Body of pancreas (tissue), 4 donors: ENCODE data around the gene SMARCA4. TPM values are rescaled to one million over a fixed set of nuclear protein-coding genes. Genes with fewer than 3 reads are reported as not detected.

Experiments used
- ATAC-seq: fragments of 150-250 bp; one replicate; pipeline ENCODE4 v1.9.1; 2016
- DNase-seq, 4 donors: peaks; one replicate each; pipeline ENCODE4 v3.0.0-alpha.2; 2019
- H3K27ac ChIP-seq, 4 donors: fragments of 200-600 bp; sonication (generic); 1 replicate in 3 of 4; 2 replicates in 1 of 4; pipeline versions ENCODE4 v1.5.1 to v1.6.1; 2016 to 2019; ENCODE audit warnings: mild to moderate bottlenecking in 1 of 4, mixed read lengths in 1 of 4, moderate library complexity in 1 of 4
- H3K27me3 ChIP-seq, 2 donors: fragments of 200-600 bp; sonication (generic); one replicate each; pipeline ENCODE4 v1.6.0; 2016; ENCODE audit warnings: mild to moderate bottlenecking in 1 of 2
- H3K36me3 ChIP-seq, 2 donors: fragments of 200-600 bp; sonication (generic); replicated peaks in 1 of 2; 2 replicates each; pipeline ENCODE4 v1.5.1; 2016; ENCODE audit warnings: low read depth in 2 of 2; ENCODE audit not compliant: insufficient read depth in 1 of 2
- H3K4me1 ChIP-seq: fragments of 200-600 bp; sonication (generic); one replicate; pipeline ENCODE4 v1.6.0; 2016
- H3K4me3 ChIP-seq, 2 donors: fragments of 200-600 bp; sonication (generic); 1 replicate in 1 of 2; 2 replicates in 1 of 2; pipeline ENCODE4 v1.5.1; 2016 to 2019
- H3K9me3 ChIP-seq, 3 donors: fragments of 200-600 bp; sonication (generic); 1 replicate in 2 of 3; 2 replicates in 1 of 3; pipeline ENCODE4 v1.5.1; 2016
- CTCF ChIP-seq, 7 experiments: fragments of 450-650 bp in 4 of 7; fragments of 200-600 bp in 3 of 7; sonication (generic) in 3 of 7; IDR thresholded peaks; one replicate each; pipeline ENCODE4 v1.5.1; 2016 to 2019; ENCODE audit warnings: antibody characterized with exemption in 7 of 7
- POLR2A ChIP-seq, 3 donors: fragments of 450-650 bp; IDR thresholded peaks; one replicate each; pipeline ENCODE4 v1.6.1; 2016; ENCODE audit warnings: antibody characterized with exemption in 3 of 3, mild to moderate bottlenecking in 2 of 3
- WGBS, 2 donors: methylation state at CpG; one replicate each; pipeline ENCODE4 v1.1.5; 2017; 5-methylcytosine and 5-hydroxymethylcytosine counted together
- intact Hi-C: fragments of 100-400 bp; cut with DNase I; formaldehyde crosslinking; loops from one replicate; pipeline ENCODE4 v1.15.1; 2023
- total RNA-seq, 2 donors: library from RNA; depleted of rRNA; stranded (reverse); fragments of >200 nt; gene quantifications; one replicate each; pipeline ENCODE4 v1.1.0, GENCODE V29; 2016

The SMARCA4 gene
- 100 to 1,000 TPM in 1 of 2 donors, 10 to 100 TPM in 1; 56.3 to 120 TPM for total RNA-seq

DNA sequence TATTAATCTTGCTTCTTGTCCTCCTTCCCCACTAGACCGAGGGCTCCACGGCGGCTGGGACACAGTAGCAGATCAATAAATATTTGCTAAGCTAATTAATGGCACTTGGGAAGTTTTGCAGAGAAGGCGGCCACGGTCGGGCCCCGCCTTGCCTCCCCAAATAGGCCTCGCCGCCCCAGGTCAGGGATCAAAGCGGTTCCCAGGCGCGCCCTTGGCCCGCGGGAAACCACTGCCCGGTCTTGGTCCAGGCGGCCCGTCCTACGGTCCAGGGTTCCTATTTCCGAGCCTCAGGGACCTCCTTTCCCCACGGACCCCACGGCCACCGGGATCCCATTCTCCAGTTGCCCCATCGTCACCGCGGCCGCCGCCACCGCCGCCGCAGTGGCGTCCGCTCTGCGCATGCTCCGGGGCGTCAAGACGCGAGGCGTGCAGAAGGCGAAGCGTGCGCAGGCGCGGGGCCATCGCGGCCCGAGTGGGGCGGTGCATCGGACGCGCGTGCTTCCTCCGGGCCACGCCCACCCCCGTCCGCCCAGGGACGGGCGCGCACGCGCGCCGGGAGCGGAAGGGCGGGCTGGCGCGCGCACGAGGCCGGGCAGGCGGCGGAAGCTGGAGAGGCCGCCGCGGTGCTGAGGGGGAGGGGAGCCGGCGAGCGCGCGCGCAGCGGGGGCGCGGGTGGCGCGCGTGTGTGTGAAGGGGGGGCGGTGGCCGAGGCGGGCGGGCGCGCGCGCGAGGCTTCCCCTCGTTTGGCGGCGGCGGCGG lies at the start of gene SMARCA4:
TSS of gene SMARCA4 (plus strand) at position 717 of the 759 bp plus-strand sequence. CDS start 23,122 bp downstream, outside the sequence.
- ATAC-seq (peak; percentile 95), DNase-seq (peak; percentile 97 to 99 (median 99))
- H3K36me3 ChIP-seq, result no peaks in the 10 kb centered on the region
- H3K4me1 ChIP-seq, result peaks cover 24% of the 10 kb centered on the region
- H3K9me3 ChIP-seq, result no peaks in the 10 kb centered on the region
- intact Hi-C loops, result no loop called here
- TF ChIP-seq CTCF (IDR thresholded peaks at IDR 0.05) (peak in 1 of 7 experiments; percentile 25), POLR2A (IDR thresholded peaks at IDR 0.05) (peak; percentile 85 to 95 (median 93))
- no peaks in the 10 kb centered on the region for H3K27me3 ChIP-seq
- H3K27ac ChIP-seq, result peak within 1 kb of the TSS; percentile 86 to 93 (median 90)
- 0% methylated on average over 8 to 48 of the region's 100 CpGs for WGBS, 2 donors
- H3K4me3 ChIP-seq, result peak within 1 kb of the TSS; percentile 58 to 68

GRCh38 chr19:10911579-10912363 lies 49.1 kb upstream of the SMARCA4 start:
- Histone ChIP-seq H3K36me3 (peaks cover 12 to 18% of the 10 kb centered on the region in 2 donors), H3K27me3 (no peaks in the 10 kb centered on the region), H3K4me1 (no peaks in the 10 kb centered on the region), H3K27ac (no peak overlapping the region), H3K9me3 (no peaks in the 10 kb centered on the region), H3K4me3 (no peak overlapping the region)
- ATAC-seq, result no peak
- intact Hi-C loops, result no loop called here
- no peak for DNase-seq
- no peak for TF ChIP-seq POLR2A (IDR thresholded peaks at IDR 0.05)
- TF ChIP-seq CTCF (IDR thresholded peaks at IDR 0.05), result no peak
- 89 to 94% methylated on average over 23 to 29 of the region's 31 CpGs for WGBS, 2 donors

GRCh38 chr19:10912619-10913018 lies 48.2 kb upstream of the SMARCA4 start:
- Histone ChIP-seq H3K9me3 (no peaks in the 10 kb centered on the region), H3K4me3 (no peak overlapping the region), H3K4me1 (no peaks in the 10 kb centered on the region), H3K27me3 (no peaks in the 10 kb centered on the region), H3K27ac (no peak overlapping the region), H3K36me3 (peaks cover 12 to 18% of the 10 kb centered on the region in 2 donors)
- no peak for DNase-seq
- WGBS, 2 donors, result 94% methylated on average over 18 of the region's 18 CpGs; no CpG with 5 or more reads in 1 of the 2 donors
- no peak for ATAC-seq
- intact Hi-C loops, result no loop called here
- TF ChIP-seq CTCF (IDR thresholded peaks at IDR 0.05), result no peak
- TF ChIP-seq POLR2A (IDR thresholded peaks at IDR 0.05), result no peak

GRCh38 chr19:10913716-10914340 lies 47.0 kb upstream of the SMARCA4 start:
- intact Hi-C loops, result no loop called here
- 89 to 91% methylated on average over 5 to 24 of the region's 24 CpGs for WGBS, 2 donors
- no peak for TF ChIP-seq POLR2A (IDR thresholded peaks at IDR 0.05)
- TF ChIP-seq CTCF (IDR thresholded peaks at IDR 0.05), result no peak
- no peaks in the 10 kb centered on the region for H3K9me3 ChIP-seq
- H3K4me3 ChIP-seq, result no peak overlapping the region
- ATAC-seq (no peak), DNase-seq (no peak)
- peaks cover 3% of the 10 kb centered on the region for H3K4me1 ChIP-seq
- H3K36me3 ChIP-seq, result peaks cover 3 to 13% of the 10 kb centered on the region in 2 donors
- no peaks in the 10 kb centered on the region for H3K27me3 ChIP-seq
- no peak overlapping the region for H3K27ac ChIP-seq
